ENCODE results near the gene RALGAPA1.
"Not testable (repeated sequence)": the region's sequence is repeated elsewhere in the genome, so short reads cannot be mapped to it uniquely, and the experiment has no call there.

Gene RALGAPA1

GRCh38 chr14:35689000-35689460 lies 120.1 kb downstream of the RALGAPA1 start:
- Mint-ChIP-seq H3K4me3 (no peak overlapping the region), H3K27ac (no peak overlapping the region), H3K9me3 (no peaks in the 10 kb centered on the region), H3K27me3 (no peaks in the 10 kb centered on the region), H3K36me3 (ENCODE audit: low read depth) (peaks cover 22% of the 10 kb centered on the region), H3K4me1 (ENCODE audit: low read depth) (peaks cover 5% of the 10 kb centered on the region)
- intact Hi-C loops (cut with micrococcal nuclease), result loop anchor here (5.0 kb wide), 3 partner anchors 157 to 267 kb away; partner anchors contain the start of gene INSM2

DNA sequence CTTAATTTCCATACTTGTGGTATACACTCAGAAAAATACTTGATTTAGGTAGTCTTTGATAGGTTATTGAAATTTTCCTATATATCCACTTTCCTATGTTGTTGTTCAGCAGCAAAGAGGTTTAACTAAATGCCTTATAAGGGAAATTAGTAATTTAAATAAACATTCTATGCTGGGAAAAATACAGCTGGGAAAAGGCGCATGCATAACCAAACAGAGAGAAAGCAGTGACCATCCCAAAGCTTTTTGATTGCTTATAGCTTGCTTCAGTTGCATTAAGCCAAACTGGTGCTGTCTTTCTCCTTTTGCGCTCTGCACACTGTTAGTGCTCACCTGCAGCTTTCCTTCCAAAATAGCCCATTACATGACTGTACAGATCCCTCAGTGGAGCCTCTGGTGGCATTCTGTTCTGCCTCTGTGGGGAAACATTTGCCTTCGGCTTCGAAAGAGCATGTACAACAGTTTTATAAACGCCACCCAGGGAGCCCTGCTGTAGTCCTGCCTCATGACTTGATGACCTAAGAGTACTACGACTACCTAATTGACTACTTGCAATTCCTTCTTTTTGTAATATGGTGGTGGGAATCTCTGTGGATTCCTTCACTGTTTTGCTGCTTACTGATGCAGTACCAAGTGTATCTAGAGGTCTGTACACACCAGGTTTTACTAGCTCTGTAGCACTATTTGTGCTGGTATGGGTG lies 120.8 kb downstream of the RALGAPA1 start:
- H3K27ac Mint-ChIP-seq, result no peak overlapping the region
- no peak overlapping the region for H3K4me3 Mint-ChIP-seq
- no peaks in the 10 kb centered on the region for H3K9me3 Mint-ChIP-seq
- H3K27me3 Mint-ChIP-seq, result no peaks in the 10 kb centered on the region
- intact Hi-C loops (cut with micrococcal nuclease), result loop anchor here (5.0 kb wide), 3 partner anchors 156 to 266 kb away; partner anchors contain the start of gene INSM2
- H3K4me1 Mint-ChIP-seq (ENCODE audit: low read depth), result peaks cover 5% of the 10 kb centered on the region
- peaks cover 22% of the 10 kb centered on the region for H3K36me3 Mint-ChIP-seq (ENCODE audit: low read depth)

DNA sequence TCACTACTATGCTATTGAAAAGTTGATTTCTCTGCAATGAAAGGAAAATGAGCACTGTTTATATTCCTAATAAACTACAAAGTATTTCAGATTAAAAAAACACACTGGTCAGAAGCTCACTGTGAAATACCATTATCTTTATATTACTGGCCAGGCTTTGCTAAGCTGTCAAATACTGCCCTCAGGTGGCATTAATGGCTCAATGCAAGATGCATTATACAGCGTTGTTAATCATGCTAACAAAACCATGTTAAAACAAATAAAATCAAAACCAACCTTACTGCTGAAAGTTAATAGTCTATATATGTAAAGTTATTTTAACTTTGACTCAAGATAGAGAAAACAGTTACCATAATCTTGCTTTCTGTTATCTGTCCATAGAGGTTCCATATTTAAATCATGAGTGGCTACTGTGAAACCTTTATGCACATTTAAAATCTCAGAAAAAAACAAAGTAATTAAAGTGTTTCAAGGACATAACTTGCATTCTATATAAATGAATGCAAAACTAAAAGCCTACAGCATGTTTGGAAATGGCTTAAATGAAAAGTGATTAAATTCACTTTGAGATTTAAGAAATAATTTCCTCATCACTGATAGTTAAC lies 121.7 kb downstream of the RALGAPA1 start:
- no peaks in the 10 kb centered on the region for H3K9me3 Mint-ChIP-seq
- intact Hi-C loops (cut with micrococcal nuclease), result loop anchor here (5.0 kb wide), 3 partner anchors 155 to 265 kb away; partner anchors contain the start of gene INSM2
- no peak overlapping the region for H3K4me3 Mint-ChIP-seq
- H3K27ac Mint-ChIP-seq, result no peak overlapping the region
- peaks cover 23% of the 10 kb centered on the region for H3K36me3 Mint-ChIP-seq (ENCODE audit: low read depth)
- no peaks in the 10 kb centered on the region for H3K27me3 Mint-ChIP-seq
- H3K4me1 Mint-ChIP-seq (ENCODE audit: low read depth), result peaks cover 5% of the 10 kb centered on the region

DNA sequence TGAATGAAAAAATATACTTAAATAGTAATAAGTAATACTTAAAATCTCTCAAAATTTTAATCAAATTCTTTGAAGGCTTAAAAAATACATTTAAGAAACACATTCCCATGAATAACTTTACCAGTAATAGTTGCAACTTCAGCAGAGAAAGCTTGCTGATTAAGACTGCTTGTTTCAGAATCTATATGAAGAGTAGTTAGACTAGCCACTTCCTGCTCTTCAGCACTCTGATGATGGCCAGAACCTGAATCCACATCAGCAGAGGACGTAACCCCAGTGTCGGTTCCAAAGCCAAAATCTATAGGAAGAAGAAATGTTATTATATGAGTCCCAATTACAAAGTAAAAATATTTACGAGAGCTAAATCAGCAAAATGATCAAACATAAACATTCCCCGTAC lies 125.4 kb downstream of the RALGAPA1 start:
- H3K36me3 Mint-ChIP-seq (ENCODE audit: low read depth), result peaks cover 17% of the 10 kb centered on the region
- H3K4me3 Mint-ChIP-seq; intact Hi-C loops (cut with micrococcal nuclease): not testable (repeated sequence)

GRCh38 chr14:35682802-35683201 lies 126.3 kb downstream of the RALGAPA1 start:
- Mint-ChIP-seq H3K4me1 (ENCODE audit: low read depth) (peaks cover 13% of the 10 kb centered on the region), H3K36me3 (ENCODE audit: low read depth) (peaks cover 13% of the 10 kb centered on the region)

More for the DNA sequence above, 125.4 kb downstream of the RALGAPA1 start:
- H3K27ac Mint-ChIP-seq; H3K27me3 Mint-ChIP-seq; H3K9me3 Mint-ChIP-seq; H3K4me1 Mint-ChIP-seq (ENCODE audit: low read depth): not testable (repeated sequence)

DNA sequence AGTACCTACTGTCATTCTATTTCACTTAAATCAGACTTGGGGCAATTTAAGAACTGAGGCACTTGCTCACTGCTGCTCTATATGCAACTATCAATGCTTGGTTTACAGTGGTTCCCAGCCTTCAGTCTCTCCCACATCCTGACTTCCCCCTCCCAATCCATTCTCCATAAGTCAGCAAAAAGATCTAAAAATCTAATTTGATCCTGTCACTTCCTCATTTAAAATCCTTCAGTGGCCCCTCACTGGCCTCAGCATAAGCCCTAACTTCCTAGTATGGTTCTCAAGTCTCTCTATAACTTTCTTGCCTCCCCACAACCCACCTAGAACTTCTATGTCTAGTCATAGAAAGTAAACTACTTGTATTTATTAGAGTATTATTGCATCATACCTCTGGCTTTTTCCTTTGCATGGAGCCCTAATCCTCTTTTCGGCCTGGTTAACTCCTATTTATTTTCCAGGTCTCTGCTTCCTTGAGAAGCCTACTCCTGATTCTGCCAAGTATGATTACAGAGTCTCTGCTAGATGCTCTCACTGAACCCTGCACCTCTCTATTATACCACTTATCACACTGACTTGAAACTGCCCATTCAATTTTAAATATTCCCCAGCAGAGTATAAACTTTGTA lies 130.6 kb downstream of the RALGAPA1 start:
- no peaks in the 10 kb centered on the region for H3K9me3 Mint-ChIP-seq
- H3K4me1 Mint-ChIP-seq (ENCODE audit: low read depth), result peaks cover 7% of the 10 kb centered on the region
- intact Hi-C loops (cut with micrococcal nuclease), result no loop called here
- H3K27ac Mint-ChIP-seq, result no peak overlapping the region
- peaks cover 26% of the 10 kb centered on the region for H3K36me3 Mint-ChIP-seq (ENCODE audit: low read depth)
- no peak overlapping the region for H3K4me3 Mint-ChIP-seq
- H3K27me3 Mint-ChIP-seq, result no peaks in the 10 kb centered on the region

More at GRCh38 chr14:35682802-35683201, 126.3 kb downstream of the RALGAPA1 start:
- H3K27ac Mint-ChIP-seq, result no peak overlapping the region
- intact Hi-C loops (cut with micrococcal nuclease), result no loop called here
- H3K4me3 Mint-ChIP-seq, result no peak overlapping the region
- H3K9me3 Mint-ChIP-seq, result no peaks in the 10 kb centered on the region
- H3K27me3 Mint-ChIP-seq, result no peaks in the 10 kb centered on the region

GRCh38 chr14:35669782-35670181 lies 139.3 kb downstream of the RALGAPA1 start:
- Mint-ChIP-seq H3K36me3 (ENCODE audit: low read depth) (peaks cover 28% of the 10 kb centered on the region), H3K4me1 (ENCODE audit: low read depth) (no peaks in the 10 kb centered on the region), H3K4me3 (no peak overlapping the region), H3K27me3 (no peaks in the 10 kb centered on the region), H3K27ac (no peak overlapping the region), H3K9me3 (no peaks in the 10 kb centered on the region)
- intact Hi-C loops (cut with micrococcal nuclease), result no loop called here

- Mint-ChIP-seq H3K27me3 (no peaks in the 10 kb centered on the region), H3K4me1 (ENCODE audit: low read depth) (no peaks in the 10 kb centered on the region), H3K9me3 (no peaks in the 10 kb centered on the region), H3K36me3 (ENCODE audit: low read depth) (peaks cover 43% of the 10 kb centered on the region), H3K27ac (no peak overlapping the region), H3K4me3 (no peak overlapping the region)
- intact Hi-C loops (cut with micrococcal nuclease), result no loop called here
Observed at GRCh38 chr14:35666429-35667043, 142.6 kb downstream of the RALGAPA1 start.

DNA sequence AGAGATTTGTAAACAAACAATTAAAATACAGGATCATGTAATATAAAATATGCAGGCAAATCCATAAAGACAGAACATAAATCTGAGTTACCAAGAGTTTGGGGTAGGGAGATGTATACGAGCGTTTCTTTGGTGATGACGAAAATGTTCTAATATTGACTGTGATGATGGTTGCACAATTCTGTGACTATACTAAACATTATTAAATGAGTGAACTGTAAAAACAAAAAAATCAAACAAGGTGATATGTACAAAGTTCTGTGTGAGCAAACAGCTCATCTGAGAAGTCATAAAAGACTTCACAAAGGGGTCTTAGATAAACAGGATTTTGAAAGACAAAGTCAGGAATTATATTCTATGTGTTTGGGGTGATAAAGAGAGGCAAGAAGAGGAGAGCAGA lies 147.2 kb downstream of the RALGAPA1 start:
- Mint-ChIP-seq H3K27ac (no peak overlapping the region), H3K9me3 (no peaks in the 10 kb centered on the region), H3K4me1 (ENCODE audit: low read depth) (no peaks in the 10 kb centered on the region), H3K27me3 (no peaks in the 10 kb centered on the region), H3K36me3 (ENCODE audit: low read depth) (peaks cover 29% of the 10 kb centered on the region), H3K4me3 (no peak overlapping the region)
- intact Hi-C loops (cut with micrococcal nuclease), result no loop called here

DNA sequence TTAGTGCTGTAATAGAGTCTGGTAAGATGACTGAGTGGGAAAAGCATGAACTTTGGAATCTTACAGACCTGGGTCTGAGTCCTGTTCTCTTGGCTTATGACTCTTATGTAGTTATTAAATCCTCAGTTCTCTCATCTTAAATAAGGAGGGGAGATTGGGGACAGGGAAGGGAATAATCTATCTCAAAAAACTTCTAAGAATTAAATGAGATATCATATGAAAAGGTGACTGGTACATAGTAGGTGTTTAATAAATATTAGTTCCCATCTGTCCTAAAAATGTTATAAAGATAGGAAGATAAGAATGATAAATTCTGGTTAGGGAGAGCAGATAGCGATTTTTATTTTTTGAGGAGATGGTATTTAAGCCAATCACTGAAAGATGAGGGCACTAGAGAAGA lies 156.1 kb downstream of the RALGAPA1 start:
- H3K4me3 Mint-ChIP-seq, result no peak overlapping the region
- H3K4me1 Mint-ChIP-seq (ENCODE audit: low read depth), result no peaks in the 10 kb centered on the region
- H3K27me3 Mint-ChIP-seq, result no peaks in the 10 kb centered on the region
- H3K9me3 Mint-ChIP-seq, result no peaks in the 10 kb centered on the region
- H3K27ac Mint-ChIP-seq, result no peak overlapping the region
- intact Hi-C loops (cut with micrococcal nuclease), result no loop called here
- peaks cover 26% of the 10 kb centered on the region for H3K36me3 Mint-ChIP-seq (ENCODE audit: low read depth)

- no peak overlapping the region for H3K4me3 Mint-ChIP-seq
- no peak overlapping the region for H3K27ac Mint-ChIP-seq
- H3K36me3 Mint-ChIP-seq (ENCODE audit: low read depth), result peaks cover 77% of the 10 kb centered on the region
- no peaks in the 10 kb centered on the region for H3K4me1 Mint-ChIP-seq (ENCODE audit: low read depth)
- no peaks in the 10 kb centered on the region for H3K27me3 Mint-ChIP-seq
- peaks cover 30% of the 10 kb centered on the region for H3K9me3 Mint-ChIP-seq
- intact Hi-C loops (cut with micrococcal nuclease), result no loop called here
Observed at GRCh38 chr14:35643513-35643912, 165.6 kb downstream of the RALGAPA1 start.

DNA sequence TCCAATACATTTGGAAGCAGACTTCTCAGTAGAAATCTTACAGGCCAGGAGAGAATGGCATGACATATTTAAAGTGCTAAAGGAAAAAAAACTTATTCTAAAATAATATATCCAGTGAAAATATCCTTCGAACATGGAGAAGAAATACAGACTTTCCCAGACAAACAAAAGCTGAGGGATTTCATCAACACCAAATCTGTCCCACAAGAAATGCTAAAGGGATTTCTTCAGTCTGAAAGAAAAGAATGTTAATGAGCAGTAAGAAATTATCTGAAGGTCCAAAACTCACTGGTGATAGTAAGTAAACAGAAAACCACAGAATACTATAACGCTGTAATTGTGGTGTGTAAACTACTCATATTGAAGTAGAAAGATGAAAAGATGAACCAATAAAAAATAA lies 171.2 kb downstream of the RALGAPA1 start:
- H3K4me3 Mint-ChIP-seq, result no peak overlapping the region
- intact Hi-C loops (cut with micrococcal nuclease), result no loop called here
- peaks cover 11% of the 10 kb centered on the region for H3K9me3 Mint-ChIP-seq
- no peak overlapping the region for H3K27ac Mint-ChIP-seq
- H3K4me1 Mint-ChIP-seq (ENCODE audit: low read depth), result no peaks in the 10 kb centered on the region
- H3K27me3 Mint-ChIP-seq, result no peaks in the 10 kb centered on the region
- peaks cover 74% of the 10 kb centered on the region for H3K36me3 Mint-ChIP-seq (ENCODE audit: low read depth)

GRCh38 chr14:35637269-35637668 lies 171.8 kb downstream of the RALGAPA1 start:
- Mint-ChIP-seq H3K9me3 (peaks cover 8% of the 10 kb centered on the region), H3K27ac (no peak overlapping the region), H3K4me1 (ENCODE audit: low read depth) (no peaks in the 10 kb centered on the region), H3K27me3 (no peaks in the 10 kb centered on the region), H3K4me3 (no peak overlapping the region), H3K36me3 (ENCODE audit: low read depth) (peaks cover 68% of the 10 kb centered on the region)
- intact Hi-C loops (cut with micrococcal nuclease), result no loop called here

- intact Hi-C loops (cut with micrococcal nuclease), result no loop called here
- Mint-ChIP-seq H3K27ac (no peak overlapping the region), H3K9me3 (no peaks in the 10 kb centered on the region), H3K4me1 (ENCODE audit: low read depth) (no peaks in the 10 kb centered on the region), H3K36me3 (ENCODE audit: low read depth) (peaks cover 36% of the 10 kb centered on the region), H3K4me3 (no peak overlapping the region), H3K27me3 (no peaks in the 10 kb centered on the region)
Observed at GRCh38 chr14:35632676-35633075, 176.4 kb downstream of the RALGAPA1 start.

Measured in dendritic cell treated with granulocyte-macrophage colony-stimulating factor and Interleukin-4, amounts not matched to agents 40 ng/mL and 50 ng/mL, for 4 days (primary cell).